SH-SY5Y (cell line): ENCODE data around the gene CDK4.

Source experiments
- GATA2 ChIP-seq: IDR thresholded peaks from 2 replicates; pipeline ENCODE4 v1.6.1; 2011; ENCODE audit warnings: mild to moderate bottlenecking, low read depth, low read length
- GATA3 ChIP-seq: IDR thresholded peaks from 2 replicates; pipeline ENCODE4 v1.6.1; 2011; ENCODE audit warnings: low read depth, mild to moderate bottlenecking, low read length, moderate library complexity

GRCh38 chr12:57723630-57723962 lies 28.5 kb downstream of the CDK4 start:
- TF ChIP-seq GATA3 (no peak), GATA2 (no peak)
